ENCODE results near the gene MCRIP2. TPM values are rescaled to one million over a fixed set of nuclear protein-coding genes. Genes with fewer than 3 reads are reported as not detected.

Gene MCRIP2
- total and polyA plus RNA-seq, 2 experiments from 2014 or later: 64.3 to 67.7 TPM

DNA sequence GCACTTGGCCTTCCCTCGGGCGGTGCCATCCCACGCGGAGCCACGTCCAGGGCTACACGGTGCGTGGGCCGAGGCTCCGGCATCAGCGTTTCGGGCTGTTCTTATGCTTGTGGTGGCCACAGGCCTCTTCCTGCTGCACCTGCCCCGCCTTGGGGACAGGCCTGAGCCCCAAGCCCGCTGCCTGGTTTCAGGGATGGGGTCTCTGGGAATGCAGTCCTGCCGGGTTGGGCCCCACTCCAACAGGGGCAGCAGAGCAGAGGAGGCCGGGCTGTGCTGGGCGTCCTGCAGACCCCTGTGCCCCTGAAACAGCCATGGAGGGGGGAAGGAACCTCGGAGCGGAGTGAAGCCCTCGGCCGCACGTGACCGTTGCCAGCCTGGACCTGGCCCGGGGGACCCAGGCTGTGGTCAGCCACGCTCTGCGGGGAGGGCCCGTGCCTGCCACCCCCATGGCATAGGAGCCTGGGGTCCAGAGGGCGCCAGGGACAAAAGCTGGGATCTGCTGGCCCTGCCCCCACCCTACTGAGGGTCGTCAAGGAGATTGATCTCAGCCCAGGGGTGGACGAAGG, 11.3 kb upstream of the MCRIP2 start:
- Histone ChIP-seq H3K36me3 (ENCODE audit: insufficient read depth) (no peaks in the 10 kb centered on the region), H3K27me3 (ENCODE audit: insufficient read depth) (no peaks in the 10 kb centered on the region), H3K4me3 (peak overlapping the region; percentile 51; the same call in 1 of the 2 replicates), H3K4me1 (ENCODE audit: insufficient read depth) (peaks cover 13% of the 10 kb centered on the region), H3F3A (replicated peaks; ENCODE audit: low read depth) (no peaks in the 10 kb centered on the region), H3K9me2 (ENCODE audit: insufficient read depth) (no peaks in the 10 kb centered on the region), H3K4me2 (peak overlapping the region; percentile 74), H2AFZ (no peak overlapping the region), H3K27ac (ENCODE audit: low read depth) (0 out of 2 replicates have a peak overlapping the region, but pooled peaks have one; percentile 74), H3K79me2 (replicated peaks; ENCODE audit: insufficient read depth) (no peaks in the 10 kb centered on the region; the same call in 1 of the 2 replicates), H4K20me1 (replicated peaks; ENCODE audit: insufficient read depth) (no peaks in the 10 kb centered on the region)
- Mint-ChIP-seq H3K4me1 (peaks cover 12% of the 10 kb centered on the region), H3K27ac (no peak overlapping the region), H3K36me3 (ENCODE audit: low read depth) (no peaks in the 10 kb centered on the region; the same call in 2 of the 3 replicates), H3K27me3 (ENCODE audit: insufficient read depth, low read depth, poor library complexity) (peaks cover 16% of the 10 kb centered on the region), H3K4me3 (peak overlapping the region; percentile 45; the same call in 1 of the 3 replicates), H3K9me3 (no peaks in the 10 kb centered on the region)
- DNase-seq (ENCODE audit: low spot score): no peak
- peak; percentile 18 for ATAC-seq
- no peak for TF ChIP-seq ZNF331 (CRISPR knock-in tag; IDR thresholded peaks at IDR 0.05; ENCODE audit: low read depth)
- TF ChIP-seq, protein P1, sequence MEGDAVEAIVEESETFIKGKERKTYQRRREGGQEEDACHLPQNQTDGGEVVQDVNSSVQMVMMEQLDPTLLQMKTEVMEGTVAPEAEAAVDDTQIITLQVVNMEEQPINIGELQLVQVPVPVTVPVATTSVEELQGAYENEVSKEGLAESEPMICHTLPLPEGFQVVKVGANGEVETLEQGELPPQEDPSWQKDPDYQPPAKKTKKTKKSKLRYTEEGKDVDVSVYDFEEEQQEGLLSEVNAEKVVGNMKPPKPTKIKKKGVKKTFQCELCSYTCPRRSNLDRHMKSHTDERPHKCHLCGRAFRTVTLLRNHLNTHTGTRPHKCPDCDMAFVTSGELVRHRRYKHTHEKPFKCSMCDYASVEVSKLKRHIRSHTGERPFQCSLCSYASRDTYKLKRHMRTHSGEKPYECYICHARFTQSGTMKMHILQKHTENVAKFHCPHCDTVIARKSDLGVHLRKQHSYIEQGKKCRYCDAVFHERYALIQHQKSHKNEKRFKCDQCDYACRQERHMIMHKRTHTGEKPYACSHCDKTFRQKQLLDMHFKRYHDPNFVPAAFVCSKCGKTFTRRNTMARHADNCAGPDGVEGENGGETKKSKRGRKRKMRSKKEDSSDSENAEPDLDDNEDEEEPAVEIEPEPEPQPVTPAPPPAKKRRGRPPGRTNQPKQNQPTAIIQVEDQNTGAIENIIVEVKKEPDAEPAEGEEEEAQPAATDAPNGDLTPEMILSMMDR (conservative IDR thresholded peaks at IDR 0.05; ENCODE audit: low read depth in 2 of 2): no peak
- TF ChIP-seq CREB1 (CRISPR knock-in tag; IDR thresholded peaks at IDR 0.05; ENCODE audit: low read depth): no peak
- TF ChIP-seq, protein P2, sequence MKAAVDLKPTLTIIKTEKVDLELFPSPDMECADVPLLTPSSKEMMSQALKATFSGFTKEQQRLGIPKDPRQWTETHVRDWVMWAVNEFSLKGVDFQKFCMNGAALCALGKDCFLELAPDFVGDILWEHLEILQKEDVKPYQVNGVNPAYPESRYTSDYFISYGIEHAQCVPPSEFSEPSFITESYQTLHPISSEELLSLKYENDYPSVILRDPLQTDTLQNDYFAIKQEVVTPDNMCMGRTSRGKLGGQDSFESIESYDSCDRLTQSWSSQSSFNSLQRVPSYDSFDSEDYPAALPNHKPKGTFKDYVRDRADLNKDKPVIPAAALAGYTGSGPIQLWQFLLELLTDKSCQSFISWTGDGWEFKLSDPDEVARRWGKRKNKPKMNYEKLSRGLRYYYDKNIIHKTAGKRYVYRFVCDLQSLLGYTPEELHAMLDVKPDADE (IDR thresholded peaks at IDR 0.05): no peak
- no peak for TF ChIP-seq POLR2AphosphoS5 (IDR thresholded peaks at IDR 0.05; ENCODE audit: low read depth)
- TF ChIP-seq JUNB (IDR thresholded peaks at IDR 0.05; ENCODE audit: unreplicated experiment): no peak
- TF ChIP-seq, protein P3, sequence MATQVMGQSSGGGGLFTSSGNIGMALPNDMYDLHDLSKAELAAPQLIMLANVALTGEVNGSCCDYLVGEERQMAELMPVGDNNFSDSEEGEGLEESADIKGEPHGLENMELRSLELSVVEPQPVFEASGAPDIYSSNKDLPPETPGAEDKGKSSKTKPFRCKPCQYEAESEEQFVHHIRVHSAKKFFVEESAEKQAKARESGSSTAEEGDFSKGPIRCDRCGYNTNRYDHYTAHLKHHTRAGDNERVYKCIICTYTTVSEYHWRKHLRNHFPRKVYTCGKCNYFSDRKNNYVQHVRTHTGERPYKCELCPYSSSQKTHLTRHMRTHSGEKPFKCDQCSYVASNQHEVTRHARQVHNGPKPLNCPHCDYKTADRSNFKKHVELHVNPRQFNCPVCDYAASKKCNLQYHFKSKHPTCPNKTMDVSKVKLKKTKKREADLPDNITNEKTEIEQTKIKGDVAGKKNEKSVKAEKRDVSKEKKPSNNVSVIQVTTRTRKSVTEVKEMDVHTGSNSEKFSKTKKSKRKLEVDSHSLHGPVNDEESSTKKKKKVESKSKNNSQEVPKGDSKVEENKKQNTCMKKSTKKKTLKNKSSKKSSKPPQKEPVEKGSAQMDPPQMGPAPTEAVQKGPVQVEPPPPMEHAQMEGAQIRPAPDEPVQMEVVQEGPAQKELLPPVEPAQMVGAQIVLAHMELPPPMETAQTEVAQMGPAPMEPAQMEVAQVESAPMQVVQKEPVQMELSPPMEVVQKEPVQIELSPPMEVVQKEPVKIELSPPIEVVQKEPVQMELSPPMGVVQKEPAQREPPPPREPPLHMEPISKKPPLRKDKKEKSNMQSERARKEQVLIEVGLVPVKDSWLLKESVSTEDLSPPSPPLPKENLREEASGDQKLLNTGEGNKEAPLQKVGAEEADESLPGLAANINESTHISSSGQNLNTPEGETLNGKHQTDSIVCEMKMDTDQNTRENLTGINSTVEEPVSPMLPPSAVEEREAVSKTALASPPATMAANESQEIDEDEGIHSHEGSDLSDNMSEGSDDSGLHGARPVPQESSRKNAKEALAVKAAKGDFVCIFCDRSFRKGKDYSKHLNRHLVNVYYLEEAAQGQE (IDR thresholded peaks at IDR 0.05; ENCODE audit: unreplicated experiment): no peak
- no peak for TF ChIP-seq STAT1 (IDR thresholded peaks at IDR 0.05; ENCODE audit: unreplicated experiment)
- no peak for TF ChIP-seq EZH2phosphoT487 (IDR thresholded peaks at IDR 0.05; ENCODE audit: unreplicated experiment)
- TF ChIP-seq, protein P4, sequence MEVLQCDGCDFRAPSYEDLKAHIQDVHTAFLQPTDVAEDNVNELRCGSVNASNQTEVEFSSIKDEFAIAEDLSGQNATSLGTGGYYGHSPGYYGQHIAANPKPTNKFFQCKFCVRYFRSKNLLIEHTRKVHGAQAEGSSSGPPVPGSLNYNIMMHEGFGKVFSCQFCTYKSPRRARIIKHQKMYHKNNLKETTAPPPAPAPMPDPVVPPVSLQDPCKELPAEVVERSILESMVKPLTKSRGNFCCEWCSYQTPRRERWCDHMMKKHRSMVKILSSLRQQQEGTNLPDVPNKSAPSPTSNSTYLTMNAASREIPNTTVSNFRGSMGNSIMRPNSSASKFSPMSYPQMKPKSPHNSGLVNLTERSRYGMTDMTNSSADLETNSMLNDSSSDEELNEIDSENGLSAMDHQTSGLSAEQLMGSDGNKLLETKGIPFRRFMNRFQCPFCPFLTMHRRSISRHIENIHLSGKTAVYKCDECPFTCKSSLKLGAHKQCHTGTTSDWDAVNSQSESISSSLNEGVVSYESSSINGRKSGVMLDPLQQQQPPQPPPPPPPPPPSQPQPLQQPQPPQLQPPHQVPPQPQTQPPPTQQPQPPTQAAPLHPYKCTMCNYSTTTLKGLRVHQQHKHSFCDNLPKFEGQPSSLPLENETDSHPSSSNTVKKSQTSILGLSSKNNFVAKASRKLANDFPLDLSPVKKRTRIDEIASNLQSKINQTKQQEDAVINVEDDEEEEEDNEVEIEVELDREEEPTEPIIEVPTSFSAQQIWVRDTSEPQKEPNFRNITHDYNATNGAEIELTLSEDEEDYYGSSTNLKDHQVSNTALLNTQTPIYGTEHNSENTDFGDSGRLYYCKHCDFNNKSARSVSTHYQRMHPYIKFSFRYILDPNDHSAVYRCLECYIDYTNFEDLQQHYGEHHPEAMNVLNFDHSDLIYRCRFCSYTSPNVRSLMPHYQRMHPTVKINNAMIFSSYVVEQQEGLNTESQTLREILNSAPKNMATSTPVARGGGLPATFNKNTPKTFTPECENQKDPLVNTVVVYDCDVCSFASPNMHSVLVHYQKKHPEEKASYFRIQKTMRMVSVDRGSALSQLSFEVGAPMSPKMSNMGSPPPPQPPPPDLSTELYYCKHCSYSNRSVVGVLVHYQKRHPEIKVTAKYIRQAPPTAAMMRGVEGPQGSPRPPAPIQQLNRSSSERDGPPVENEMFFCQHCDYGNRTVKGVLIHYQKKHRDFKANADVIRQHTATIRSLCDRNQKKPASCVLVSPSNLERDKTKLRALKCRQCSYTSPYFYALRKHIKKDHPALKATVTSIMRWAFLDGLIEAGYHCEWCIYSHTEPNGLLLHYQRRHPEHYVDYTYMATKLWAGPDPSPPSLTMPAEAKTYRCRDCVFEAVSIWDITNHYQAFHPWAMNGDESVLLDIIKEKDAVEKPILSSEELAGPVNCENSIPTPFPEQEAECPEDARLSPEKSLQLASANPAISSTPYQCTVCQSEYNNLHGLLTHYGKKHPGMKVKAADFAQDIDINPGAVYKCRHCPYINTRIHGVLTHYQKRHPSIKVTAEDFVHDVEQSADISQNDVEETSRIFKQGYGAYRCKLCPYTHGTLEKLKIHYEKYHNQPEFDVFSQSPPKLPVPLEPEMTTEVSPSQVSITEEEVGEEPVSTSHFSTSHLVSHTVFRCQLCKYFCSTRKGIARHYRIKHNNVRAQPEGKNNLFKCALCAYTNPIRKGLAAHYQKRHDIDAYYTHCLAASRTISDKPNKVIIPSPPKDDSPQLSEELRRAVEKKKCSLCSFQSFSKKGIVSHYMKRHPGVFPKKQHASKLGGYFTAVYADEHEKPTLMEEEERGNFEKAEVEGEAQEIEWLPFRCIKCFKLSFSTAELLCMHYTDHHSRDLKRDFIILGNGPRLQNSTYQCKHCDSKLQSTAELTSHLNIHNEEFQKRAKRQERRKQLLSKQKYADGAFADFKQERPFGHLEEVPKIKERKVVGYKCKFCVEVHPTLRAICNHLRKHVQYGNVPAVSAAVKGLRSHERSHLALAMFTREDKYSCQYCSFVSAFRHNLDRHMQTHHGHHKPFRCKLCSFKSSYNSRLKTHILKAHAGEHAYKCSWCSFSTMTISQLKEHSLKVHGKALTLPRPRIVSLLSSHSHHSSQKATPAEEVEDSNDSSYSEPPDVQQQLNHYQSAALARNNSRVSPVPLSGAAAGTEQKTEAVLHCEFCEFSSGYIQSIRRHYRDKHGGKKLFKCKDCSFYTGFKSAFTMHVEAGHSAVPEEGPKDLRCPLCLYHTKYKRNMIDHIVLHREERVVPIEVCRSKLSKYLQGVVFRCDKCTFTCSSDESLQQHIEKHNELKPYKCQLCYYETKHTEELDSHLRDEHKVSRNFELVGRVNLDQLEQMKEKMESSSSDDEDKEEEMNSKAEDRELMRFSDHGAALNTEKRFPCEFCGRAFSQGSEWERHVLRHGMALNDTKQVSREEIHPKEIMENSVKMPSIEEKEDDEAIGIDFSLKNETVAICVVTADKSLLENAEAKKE (CRISPR knock-in tag; IDR thresholded peaks at IDR 0.05): no peak
- TF ChIP-seq EZH2 (IDR thresholded peaks at IDR 0.05; ENCODE audit: low read depth, unreplicated experiment): no peak
- no peak for TF ChIP-seq NANOG (IDR thresholded peaks at IDR 0.05; ENCODE audit: borderline replicate concordance)
- no peak for TF ChIP-seq ZNF114 (CRISPR knock-in tag; IDR thresholded peaks at IDR 0.05)

All from GM23338 (cell line).